HG03565 (cell line): ENCODE data around the gene VSIG2.

Source experiments
- ATAC-seq: cut with Tn5 transposase; IDR thresholded peaks from one replicate; pipeline ENCODE4 v1.9.1; 2021; ENCODE audit warnings: mild to moderate bottlenecking, moderate library complexity; ENCODE audit not compliant: unreplicated experiment

The VSIG2 gene

DNA sequence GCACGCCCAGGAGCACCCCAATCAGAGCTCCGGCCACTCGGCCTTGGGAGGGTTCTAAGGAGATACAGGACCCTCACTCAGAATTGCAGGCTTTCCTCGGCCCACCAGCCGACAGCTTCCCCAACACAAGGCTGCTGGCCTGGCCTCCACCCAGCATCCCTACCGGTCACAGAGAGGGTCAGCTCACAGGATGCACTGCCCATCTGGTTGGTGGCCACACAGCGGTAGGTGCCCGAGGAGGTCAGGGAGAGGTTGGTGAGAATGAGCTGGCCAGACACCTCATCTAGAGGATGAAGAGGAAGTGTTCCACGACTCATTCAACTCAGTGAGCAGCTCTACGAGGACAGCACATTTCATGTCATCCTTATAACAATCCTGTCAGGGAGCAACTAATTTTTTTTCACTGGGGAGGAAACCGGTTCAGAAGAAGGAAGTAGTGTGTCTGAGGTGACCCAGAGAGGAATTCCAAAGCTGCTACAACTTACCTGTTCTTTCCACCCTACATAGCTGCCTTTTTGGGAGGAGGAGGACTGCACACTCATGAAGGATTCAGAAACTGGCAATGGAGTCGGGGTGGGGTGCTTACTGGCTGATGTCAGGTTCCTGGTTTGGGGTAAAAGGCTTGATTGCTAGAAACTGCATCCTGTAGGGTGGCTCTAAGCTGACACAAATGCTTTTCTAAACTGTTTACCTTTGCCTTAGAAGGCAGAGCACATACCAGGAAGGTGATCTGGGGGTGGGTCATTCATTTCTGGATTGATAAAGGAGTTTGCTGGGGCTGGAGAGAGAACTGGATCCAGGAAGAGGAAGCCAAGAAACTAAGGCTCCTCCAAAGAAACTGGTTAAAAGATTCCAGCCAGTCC is 3.3 kb downstream of the VSIG2 start:
- ATAC-seq, result no peak

DNA sequence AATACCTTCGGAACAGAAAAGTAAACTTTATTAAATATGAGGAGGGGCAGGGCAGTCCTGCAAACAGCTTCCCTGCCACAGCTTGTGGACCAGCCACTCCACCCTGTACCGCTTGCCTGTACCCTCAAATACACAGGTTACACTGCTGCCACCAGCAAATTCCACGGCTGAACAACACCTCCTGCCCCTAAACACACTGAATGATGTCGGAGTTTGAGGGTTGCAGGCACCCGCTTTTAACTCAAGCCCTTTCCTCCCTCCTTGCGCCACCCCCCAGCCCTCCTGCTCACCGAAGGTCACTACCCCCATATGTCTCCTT is 4.0 kb downstream of the VSIG2 start:
- no peak for ATAC-seq

DNA sequence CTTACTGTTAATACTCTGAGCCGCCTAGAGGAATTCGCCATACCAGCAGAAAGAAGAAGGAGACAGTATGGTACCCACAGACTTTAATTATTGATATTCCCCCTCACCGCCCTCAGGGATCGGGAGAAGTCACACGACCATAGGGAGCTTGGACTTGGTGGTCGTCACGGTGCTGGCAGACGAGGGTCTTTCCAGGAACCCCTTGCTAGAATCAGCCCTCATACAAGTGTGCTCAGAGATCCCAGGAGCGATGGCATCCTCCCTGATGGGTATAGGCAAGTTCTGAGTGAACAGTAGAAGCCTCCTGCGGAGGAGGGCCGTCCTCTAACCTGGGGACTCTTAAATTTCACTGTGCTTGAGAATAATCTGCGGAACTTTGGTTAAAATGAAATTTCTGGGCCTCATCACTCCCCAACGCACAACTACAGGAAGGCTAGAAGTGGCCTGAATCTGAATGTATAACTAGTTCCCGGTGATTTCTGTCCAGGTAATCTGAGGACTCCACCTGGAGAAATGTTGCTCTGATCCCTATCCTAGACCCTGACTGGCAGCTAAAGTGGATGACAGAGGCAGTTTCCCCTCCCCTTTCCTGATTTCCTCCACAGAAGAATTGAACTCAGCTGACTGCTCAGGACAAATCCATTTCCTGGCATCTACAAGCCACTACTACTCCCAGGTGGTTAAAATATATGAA is 4.5 kb downstream of the VSIG2 start:
- no peak for ATAC-seq

DNA sequence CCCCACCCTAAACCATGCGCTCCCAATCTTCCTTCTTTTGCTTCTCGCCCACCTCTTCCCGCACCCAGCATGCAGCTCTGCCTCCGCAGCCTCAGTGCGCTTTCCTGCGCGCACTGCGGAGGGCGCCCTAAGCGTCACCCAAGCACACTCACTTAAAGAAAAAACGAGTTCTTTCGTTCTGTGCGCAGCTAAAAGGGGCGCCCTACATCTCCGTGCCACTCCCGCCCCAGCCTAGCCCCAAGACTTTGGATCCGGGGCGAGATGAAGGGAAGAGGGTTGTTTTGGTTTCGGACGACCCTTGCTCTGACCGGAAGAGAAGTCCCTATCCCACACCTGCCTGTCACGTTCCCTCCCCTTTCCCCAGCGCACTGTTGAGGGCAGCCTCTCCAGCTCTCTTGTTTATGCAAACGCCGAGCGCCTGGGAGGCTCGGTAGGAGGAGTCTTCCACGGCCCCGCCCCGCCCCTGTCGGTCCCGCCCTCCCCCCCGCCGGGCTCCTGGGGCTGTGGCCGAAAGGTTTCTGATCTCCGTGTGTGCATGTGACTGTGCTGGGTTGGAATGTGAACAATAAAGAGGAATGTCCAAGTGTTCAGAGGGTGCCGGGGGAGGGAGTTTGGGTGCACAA is 5.3 kb downstream of the VSIG2 start:
- ATAC-seq, result peak; percentile 91

DNA sequence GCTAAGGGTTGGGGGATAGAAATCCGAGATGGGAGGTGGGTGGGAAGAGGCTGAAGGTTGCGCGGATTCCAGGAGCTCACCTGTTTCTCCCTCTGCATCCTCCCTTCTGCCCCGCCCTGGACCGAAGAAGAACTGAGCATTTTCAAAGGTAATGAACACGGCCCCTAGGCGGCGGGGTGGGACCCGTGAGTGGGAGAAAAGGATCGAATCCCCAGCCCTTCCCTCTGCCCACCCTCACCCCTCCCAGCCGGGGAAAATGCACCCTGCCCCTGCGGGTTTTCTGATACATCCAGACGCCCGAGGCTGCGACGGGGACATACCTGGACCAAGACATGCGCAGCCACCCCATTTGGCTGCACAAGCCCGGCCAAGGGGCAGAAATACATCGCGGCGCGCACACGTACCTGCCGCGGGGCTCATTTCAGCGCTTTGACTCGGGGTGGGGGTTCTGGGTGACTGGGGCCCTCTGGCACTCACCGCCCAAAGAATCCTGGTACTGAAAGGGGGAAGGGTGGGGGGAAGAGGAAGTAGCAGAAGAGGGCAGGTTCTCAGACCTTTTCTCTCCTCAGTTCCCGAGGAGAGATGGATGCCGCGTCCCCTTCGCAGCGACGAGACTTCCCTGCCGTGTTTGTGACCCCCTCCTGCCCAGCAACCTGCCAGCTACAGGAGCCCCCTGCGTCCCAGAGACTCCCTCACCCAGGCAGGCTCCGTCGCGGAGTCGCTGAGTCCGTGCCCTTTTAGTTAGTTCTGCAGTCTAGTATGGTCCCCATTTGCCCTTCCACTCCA is 6.0 kb downstream of the VSIG2 start:
- ATAC-seq, result no peak

DNA sequence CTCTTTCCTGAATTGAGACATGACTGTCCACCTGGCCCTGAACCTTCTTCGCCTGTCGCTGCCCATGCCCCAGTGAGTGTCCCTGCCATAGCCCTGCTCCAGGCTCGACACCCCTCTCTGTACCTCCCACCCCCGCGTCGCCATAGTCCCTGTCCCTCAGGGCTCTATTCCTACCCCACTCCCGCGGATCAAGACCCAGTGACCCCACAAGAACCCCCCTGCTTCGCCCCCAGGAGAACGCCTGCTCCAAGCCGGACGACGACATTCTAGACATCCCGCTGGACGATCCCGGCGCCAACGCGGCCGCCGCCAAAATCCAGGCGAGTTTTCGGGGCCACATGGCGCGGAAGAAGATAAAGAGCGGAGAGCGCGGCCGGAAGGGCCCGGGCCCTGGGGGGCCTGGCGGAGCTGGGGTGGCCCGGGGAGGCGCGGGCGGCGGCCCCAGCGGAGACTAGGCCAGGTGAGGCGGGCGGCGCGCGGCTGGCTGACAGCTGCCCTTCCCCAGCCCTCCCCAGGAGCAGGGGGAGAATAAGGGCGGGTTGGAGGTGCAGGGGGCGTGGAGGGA is 6.7 kb downstream of the VSIG2 start:
- no peak for ATAC-seq

DNA sequence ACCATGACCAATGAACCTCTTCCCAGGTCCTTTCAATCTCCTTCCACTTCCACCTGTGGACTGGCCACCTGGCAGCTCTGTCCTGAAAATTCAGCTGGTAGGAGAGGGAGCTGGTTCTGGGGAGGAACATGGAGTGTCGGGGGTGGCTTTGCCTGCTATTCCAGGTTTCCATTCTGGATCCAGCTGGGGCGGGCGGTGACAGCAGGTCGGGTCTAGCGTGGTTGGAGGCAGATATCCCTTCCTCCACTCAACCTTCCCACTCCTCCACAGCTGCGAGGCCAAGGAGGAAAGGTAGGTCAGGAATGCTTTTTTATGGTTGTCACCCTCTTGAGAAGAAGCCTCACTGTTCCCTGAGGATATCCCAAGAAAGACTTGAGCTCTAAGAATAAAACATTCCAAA is 9.0 kb downstream of the VSIG2 start:
- no peak for ATAC-seq

DNA sequence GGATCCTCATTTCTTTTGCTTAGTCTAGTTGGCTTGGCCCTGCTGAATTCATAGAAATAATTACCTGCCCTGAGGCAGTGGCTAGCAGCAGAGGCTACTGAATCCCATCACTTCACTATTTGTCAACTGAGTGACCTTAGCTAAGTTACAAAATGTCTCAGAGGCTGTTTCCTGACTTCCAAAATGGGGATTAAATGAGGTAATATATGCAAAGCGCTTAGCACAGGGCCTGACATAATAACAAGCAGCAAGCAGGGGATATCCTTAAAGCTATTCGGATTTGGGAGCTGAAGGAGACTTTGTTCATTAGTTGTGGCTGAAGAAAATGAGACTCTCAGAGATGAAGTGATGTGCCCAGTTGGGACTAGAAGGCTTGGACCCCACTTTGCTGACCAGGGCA is 9.5 kb downstream of the VSIG2 start:
- no peak for ATAC-seq

DNA sequence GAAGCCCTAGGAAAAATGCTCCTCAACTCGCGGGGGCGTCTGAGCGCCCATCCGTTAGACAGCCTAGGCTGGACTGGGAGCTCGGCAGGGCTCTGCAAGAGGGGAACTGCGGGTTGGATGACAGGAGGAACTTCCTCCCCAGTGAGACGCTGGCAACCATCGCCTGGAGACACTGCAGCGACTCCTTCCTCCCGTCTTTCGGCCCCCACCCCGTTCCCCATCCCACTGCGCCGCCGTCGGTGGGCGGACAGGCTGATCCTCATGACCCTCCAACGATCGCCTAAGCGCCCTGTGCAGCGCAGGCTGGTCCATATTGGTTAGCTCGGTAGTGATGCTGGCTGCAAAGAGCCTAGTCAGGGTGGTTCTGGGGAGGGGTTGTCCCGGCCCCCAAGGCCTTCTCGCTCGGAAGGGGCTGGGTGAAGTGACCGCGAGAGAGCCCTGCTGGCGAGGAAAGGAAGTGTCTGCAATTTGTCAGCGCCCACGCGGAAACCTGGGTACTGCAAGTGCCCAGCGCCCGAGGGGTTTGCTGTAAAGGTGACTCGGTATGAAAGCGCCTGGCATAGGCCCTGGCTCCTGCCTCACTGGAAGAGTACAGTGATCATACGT is 11.7 kb downstream of the VSIG2 start:
- ATAC-seq, result peak; percentile 32

DNA sequence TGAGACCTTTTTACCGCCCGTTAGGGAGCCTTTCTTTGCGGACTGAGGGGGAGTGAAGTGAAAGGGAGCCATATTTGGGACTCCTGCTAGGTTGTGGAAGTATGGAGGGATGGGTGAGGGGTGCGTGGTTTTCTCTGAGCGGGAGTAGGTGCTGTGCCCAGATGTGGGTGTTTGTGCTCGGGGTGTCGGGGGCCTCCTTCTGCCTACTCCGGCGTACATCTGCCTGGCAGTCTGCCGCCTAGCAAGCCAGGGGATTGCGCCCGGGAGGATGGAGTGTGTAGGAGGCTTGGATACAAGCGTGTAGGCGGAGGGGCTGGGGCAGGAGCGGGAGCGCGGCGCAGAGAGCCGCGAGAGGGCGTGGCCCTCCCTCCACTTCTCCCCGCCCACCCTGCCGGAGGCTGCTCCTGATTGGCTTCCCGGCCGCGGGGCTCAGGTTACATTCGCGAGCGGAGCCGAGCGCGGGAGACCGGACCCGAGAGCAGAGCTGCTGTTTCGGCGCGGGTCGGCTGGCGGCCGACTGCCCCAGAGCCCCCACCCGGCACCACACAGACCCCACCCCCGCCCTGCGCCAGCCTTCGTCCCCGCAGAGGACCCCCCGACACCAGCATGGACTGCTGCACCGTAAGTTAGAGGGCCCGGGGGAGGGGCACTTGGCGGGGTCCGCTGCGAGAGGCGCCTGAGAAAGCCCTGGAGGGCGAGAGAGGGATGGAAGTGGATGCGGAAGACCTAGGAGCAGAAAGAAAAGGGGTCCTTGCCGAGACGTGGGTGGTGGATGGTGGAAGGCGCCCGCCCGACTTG is 12.4 kb downstream of the VSIG2 start, which contains the start of gene NRGN:
TSS of gene NRGN (plus strand) at position 464 of the 798 bp plus-strand sequence. CDS start at position 607, 143 bp downstream.
- peak; percentile 97 for ATAC-seq

DNA sequence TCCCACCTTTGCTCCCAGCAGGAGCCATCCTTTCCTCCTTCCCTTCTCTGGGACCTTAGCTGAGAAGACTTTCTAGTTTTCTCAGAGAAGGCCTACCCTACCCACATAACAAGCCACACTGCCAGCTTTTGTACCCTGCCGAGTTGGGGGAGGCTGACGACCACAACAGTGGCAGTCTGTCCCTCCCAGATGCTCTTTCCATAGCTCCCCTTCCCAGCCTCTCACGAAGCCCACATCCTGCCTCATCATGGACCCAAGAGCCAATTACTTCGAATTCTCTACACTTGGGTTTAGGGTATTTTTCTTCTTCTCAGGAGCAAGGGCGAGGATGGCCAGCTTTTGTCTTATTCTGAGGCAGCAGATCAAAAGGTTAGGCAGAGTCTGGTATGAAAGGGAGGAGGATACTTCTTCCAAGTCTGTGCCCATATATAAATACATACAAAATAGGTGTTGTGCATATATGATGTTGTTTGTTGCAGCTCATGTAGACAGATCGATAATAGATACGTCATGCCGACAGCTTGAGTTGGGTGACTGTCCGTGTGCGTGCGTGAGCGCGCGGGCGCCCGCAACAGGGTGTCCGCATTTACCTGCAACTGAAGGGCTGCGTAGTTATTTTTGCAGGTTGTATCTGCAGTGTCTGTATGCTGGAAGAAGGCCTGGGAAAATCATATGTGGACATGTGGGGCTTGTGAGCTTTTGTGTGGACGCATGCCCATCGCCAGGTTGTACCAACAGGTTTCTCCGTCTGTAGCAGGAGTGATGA is 13.2 kb downstream of the VSIG2 start:
- no peak for ATAC-seq

DNA sequence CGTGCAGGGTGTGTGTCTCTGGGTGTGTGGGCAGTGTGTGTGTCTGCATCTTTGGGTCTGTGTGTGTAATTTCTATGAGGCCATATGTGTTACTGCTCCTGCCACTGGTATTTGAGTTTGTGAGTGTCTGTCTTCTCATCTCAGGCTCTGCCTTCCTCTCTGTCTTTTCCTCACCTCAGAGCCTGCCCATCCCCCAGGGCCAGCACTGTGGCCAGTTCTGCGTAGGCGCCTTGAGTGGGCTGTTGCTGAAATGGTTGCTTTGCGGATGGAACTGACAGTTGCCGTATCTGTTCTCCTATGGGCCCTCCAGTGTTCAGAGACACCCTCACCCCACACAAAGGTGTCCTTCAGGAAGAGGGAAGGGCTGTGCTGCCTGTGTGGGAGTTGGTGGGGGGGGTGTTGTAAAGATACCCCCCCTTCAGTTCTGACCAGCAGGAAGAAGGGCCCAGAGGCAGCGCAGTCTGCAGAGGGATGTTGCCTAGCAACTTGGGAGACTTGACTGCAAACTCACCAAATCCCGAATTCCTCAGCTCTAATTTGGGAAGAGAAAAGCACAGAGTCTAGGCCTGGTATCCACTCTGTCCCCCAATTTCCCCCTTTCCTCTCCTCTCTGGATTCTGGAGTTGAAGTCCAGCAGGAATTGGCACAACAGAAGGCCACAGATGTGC is 14.3 kb downstream of the VSIG2 start:
- ATAC-seq, result no peak

DNA sequence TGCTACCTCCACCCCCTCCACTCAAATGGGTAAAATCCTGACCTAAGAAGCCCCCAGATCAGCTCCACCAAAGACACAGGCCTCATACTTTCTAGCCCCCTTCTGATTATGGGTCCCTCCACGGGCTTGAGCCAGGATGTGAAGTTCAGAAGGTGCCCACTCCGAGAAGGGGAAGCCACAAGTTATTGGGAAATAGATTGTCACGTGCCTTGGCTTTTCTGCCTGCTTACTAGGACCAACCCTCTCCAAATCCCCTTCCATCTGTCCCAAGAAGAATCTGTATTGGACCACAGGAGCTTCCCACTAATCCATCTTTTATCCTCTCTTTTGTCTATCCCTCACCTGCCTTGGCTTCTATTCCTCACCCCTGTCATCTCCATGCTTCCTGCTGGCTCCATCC is 15.3 kb downstream of the VSIG2 start:
- no peak for ATAC-seq

DNA sequence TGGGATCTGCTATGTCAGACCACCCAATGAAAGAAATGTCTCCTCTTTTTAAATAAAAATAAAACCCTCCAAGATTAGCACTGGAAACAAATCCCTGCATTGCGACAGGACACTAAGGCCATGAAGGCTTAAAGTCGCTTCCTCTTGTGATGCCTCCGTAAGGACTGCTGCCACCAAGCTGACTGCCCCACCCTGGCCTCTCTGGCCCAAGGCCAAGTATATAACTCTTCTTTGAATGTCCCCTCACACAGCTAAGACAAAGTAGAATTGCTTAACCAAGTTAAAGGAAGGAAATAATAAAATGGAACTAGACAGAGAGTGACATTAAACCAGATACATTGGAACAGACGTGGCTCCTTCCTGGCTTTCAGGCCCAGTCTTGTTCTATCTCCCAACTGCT is 19.8 kb downstream of the VSIG2 start:
- ATAC-seq, result no peak

DNA sequence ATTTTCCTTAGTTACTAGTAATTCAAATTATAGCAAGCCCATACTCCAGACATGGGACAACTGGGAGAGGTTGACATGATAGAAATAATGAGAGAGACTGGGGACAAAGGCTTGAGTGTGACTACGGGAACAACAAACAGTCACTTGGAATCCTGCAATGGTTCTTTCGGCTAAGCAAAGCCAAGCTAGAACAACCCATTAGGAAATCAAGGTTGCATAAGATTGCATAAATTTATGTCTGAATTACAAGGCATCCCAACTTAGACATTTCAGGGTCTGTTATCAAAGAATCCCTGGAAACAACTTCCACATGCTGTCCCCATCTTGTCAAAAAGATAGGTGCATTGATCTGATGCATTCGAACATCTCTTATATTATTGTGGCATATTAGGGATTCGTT is 22.5 kb downstream of the VSIG2 start:
- no peak for ATAC-seq

DNA sequence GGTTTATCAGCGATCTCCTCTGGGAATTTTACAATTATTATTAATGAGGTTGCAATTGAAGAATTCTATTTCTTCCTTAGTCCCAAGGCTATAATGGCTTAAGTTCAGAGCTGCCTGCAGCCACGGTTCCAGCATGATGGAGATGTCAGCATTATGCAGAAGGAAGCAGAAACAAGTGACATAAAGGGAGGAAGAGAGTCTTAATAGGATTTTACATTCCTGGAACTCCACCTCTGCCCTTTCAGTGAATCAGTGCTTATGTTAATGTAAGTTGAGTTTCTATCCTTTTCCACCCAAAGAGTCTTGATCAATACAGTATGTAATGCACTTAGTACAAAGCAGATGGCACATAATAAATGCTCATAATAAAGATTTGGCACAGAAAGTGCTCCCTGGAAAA is 23.9 kb downstream of the VSIG2 start:
- no peak for ATAC-seq

DNA sequence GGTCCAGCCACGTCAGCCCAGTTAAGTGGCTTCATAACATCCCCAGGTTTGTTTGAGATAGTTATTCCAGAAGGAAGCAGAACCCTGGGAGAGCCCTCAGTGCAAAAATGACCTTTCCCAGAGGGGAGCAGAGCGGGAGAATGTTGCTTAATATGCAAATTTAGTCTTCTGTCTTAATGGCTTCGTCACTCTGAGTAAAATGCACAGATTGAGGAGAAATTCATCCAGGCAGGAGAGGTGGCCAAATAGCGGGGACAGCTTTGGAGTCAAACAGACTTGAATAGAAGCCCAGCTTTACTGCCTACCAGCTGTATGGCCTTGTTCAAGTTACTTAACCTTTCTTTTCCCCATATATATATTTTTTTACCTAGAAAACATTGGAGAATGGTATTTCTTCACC is 24.6 kb downstream of the VSIG2 start:
- no peak for ATAC-seq

DNA sequence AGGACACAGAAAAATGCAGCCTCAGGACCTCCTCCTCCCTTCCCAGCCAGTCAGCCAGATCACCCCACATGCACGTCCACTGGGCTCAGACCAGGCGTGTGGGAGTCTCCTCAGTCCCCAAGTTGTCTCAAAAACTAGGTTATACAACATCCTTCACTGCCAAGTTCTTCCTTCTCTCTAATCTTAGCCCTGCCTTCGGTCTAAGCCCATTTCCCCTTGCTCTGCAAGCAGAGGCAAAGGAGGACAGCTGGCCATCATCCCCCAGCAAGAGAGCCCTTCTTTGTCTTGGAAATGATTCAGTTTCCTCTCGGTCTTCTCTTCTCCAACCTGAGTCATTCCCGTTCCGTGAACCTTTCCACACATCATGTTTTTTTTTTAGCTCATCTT is 26.3 kb downstream of the VSIG2 start:
- ATAC-seq, result no peak
